K562 (cell line): ENCODE measurements around the gene CAB39. TPM values are rescaled to one million over a fixed set of nuclear protein-coding genes. Genes with fewer than 3 reads are reported as not detected.

Experiments used
- ATAC-seq: fragments of 200-7000 bp; cut with Tn5 transposase; 3 replicates; pipeline ENCODE4 v1.9.1; 2020; ENCODE audit warnings: moderate library complexity
- BruUV-seq: library from RNA; stranded (reverse); fragments of 400-500 nt; replicated peaks from 2 replicates; lab custom pipeline; 2021; lab: Mats Ljungman, UMichigan
- CTCF ChIA-PET: fragments of 300-600 bp; formaldehyde crosslinking; extraction: SDS; loops from one replicate; lab custom pipeline; 2021; ENCODE audit warnings: low intra/inter-chr PET ratio; lab: Yijun Ruan, JAX
- POLR2A ChIA-PET: fragments of 300-600, 350-650 bp; sonication (Branson Sonifier 250); formaldehyde crosslinking; extraction: SDS; loops from one replicate; lab custom pipeline; 2021; ENCODE audit warnings: antibody characterized with exemption, inconsistent platforms; lab: Yijun Ruan, JAX
- DNase-seq, 4 experiments: peaks; one replicate each; pipeline versions ENCODE4 v3.0.0 to v3.0.0-alpha.2; 2011 to 2018; ENCODE audit warnings: low spot score in 3 of 4, mixed read lengths in 3 of 4; ENCODE audit errors: extremely low read depth in 1 of 4
- FAIRE-seq: peaks from 2 replicates; lab custom pipeline; 2011; peaks lifted over from hg19 to GRCh38; lab: Jason Lieb, UNC
- H2AFZ ChIP-seq: 2 replicates; pipeline ENCODE4 v1.6.0; 2011; ENCODE audit warnings: low read depth, low read length, control low read depth, inconsistent platforms
- H3K27ac ChIP-seq: fragments of 200-600 bp; 3 replicates; pipeline ENCODE4 v1.8.0; 2011; ENCODE audit warnings: low read depth, mild to moderate bottlenecking, control low read depth, inconsistent platforms, low read length, moderate library complexity, mixed read lengths; ENCODE audit errors: extremely low read depth
- H3K27me3 ChIP-seq, 2 experiments: fragments of 300-600 bp in 1 of 2; 2 replicates in 1 of 2; 3 replicates in 1 of 2; pipeline versions ENCODE4 v1.6.0 to v1.8.0; 2011; ENCODE audit warnings: inconsistent platforms in 2 of 2, low read length in 2 of 2, mild to moderate bottlenecking in 1 of 2, mixed read lengths in 1 of 2, moderate library complexity in 1 of 2; ENCODE audit not compliant: control insufficient read depth in 2 of 2, insufficient read depth in 2 of 2
- H3K36me3 ChIP-seq: fragments of 300-600 bp; 3 replicates; pipeline ENCODE4 v1.8.0; 2011; ENCODE audit warnings: mild to moderate bottlenecking, low read length, inconsistent platforms; ENCODE audit not compliant: control insufficient read depth, insufficient read depth
- H3K4me1 ChIP-seq, 2 experiments: fragments of 200-600 bp in 1 of 2; replicated peaks in 1 of 2; 2 replicates in 1 of 2; 3 replicates in 1 of 2; pipeline versions ENCODE4 v1.5.1 to v1.8.0; 2011; ENCODE audit warnings: inconsistent platforms in 2 of 2, low read length in 2 of 2, mild to moderate bottlenecking in 1 of 2, mixed read lengths in 1 of 2, moderate library complexity in 1 of 2; ENCODE audit not compliant: control insufficient read depth in 2 of 2, insufficient read depth in 2 of 2
- H3K4me2 ChIP-seq: 2 replicates; pipeline ENCODE4 v1.6.1; 2011; ENCODE audit warnings: low read length, control low read depth, inconsistent platforms, mixed read lengths; ENCODE audit not compliant: insufficient read depth
- H3K4me3 ChIP-seq: fragments of 200-600 bp; sonication (generic), shearing (Covaris generic); 2 replicates; pipeline ENCODE4 v1.5.1; 2016; ENCODE audit warnings: control low read depth, inconsistent platforms
- H3K79me2 ChIP-seq: fragments of 200-600 bp; 3 replicates; pipeline ENCODE4 v1.8.0; 2011; ENCODE audit warnings: low read length, inconsistent platforms; ENCODE audit not compliant: control insufficient read depth, insufficient read depth
- H3K9ac ChIP-seq, 2 experiments: 2 replicates each; pipeline versions ENCODE4 v1.6.0 to v1.6.1; 2011; ENCODE audit warnings: low read depth in 2 of 2, low read length in 2 of 2, control low read depth in 1 of 2, inconsistent platforms in 1 of 2, mild to moderate bottlenecking in 1 of 2, mixed read lengths in 1 of 2; ENCODE audit not compliant: insufficient read depth in 1 of 2
- H3K9me1 ChIP-seq: one replicate; pipeline ENCODE4 v1.6.0; 2011; ENCODE audit warnings: inconsistent platforms, mild to moderate bottlenecking, low read length, moderate library complexity; ENCODE audit not compliant: control insufficient read depth, insufficient read depth
- H3K9me3 ChIP-seq: replicated peaks from 2 replicates; pipeline ENCODE4 v1.5.1; 2011; ENCODE audit warnings: low read depth, low read length, inconsistent platforms; ENCODE audit not compliant: control insufficient read depth, insufficient read depth
- H4K20me1 ChIP-seq: replicated peaks from 2 replicates; pipeline ENCODE4 v1.6.1; 2011; ENCODE audit warnings: low read length, inconsistent platforms, mixed read lengths; ENCODE audit not compliant: control insufficient read depth, insufficient read depth
- BMI1 ChIP-seq: fragments of 150-350 bp; IDR thresholded peaks from 2 replicates; pipeline ENCODE4 v1.6.1; 2014; ENCODE audit warnings: low read length
- FOXA1 ChIP-seq: fragments of 450-650 bp; IDR thresholded peaks from 2 replicates; pipeline ENCODE4 v1.6.1; 2016; ENCODE audit warnings: mild to moderate bottlenecking, borderline replicate concordance
- NELFE ChIP-seq: IDR thresholded peaks from 2 replicates; pipeline ENCODE4 v1.6.1; 2011; ENCODE audit warnings: mild to moderate bottlenecking; ENCODE audit not compliant: insufficient read depth, insufficient read length
- POLR3A ChIP-seq: IDR thresholded peaks from 2 replicates; pipeline ENCODE4 v1.6.1; 2011; ENCODE audit warnings: borderline replicate concordance, mild to moderate bottlenecking, moderate library complexity; ENCODE audit not compliant: insufficient read length, insufficient read depth; ENCODE audit errors: extremely low read depth
- RBM14 ChIP-seq: fragments of 200-400 bp; formaldehyde crosslinking; IDR thresholded peaks from 2 replicates; pipeline ENCODE4 v1.6.1; 2018; ENCODE audit warnings: low read depth, mild to moderate bottlenecking, low read length, moderate library complexity, borderline replicate concordance; ENCODE audit not compliant: insufficient read depth
- RERE ChIP-seq: sonication (generic); formaldehyde crosslinking; IDR thresholded peaks from 2 replicates; pipeline ENCODE4 v1.8.0; 2023; ENCODE audit warnings: missing genetic modification reagents, mild to moderate bottlenecking, borderline replicate concordance
- TBL1XR1 ChIP-seq, 2 experiments: IDR thresholded peaks; 2 replicates each; pipeline ENCODE4 v1.6.1; 2012; ENCODE audit warnings: improper control_type of control experiment in 2 of 2, low read length in 2 of 2, mild to moderate bottlenecking in 1 of 2
- TOE1 ChIP-seq, 2 experiments: fragments of 450-650 bp in 1 of 2; sonication (generic) in 1 of 2; formaldehyde crosslinking in 1 of 2; IDR thresholded peaks; 2 replicates each; pipeline versions ENCODE4 v1.7.1 to v1.8.0; 2016 to 2022; ENCODE audit warnings: borderline replicate concordance in 2 of 2, mild to moderate bottlenecking in 2 of 2, antibody characterized with exemption in 1 of 2, inconsistent platforms in 1 of 2, low read depth in 1 of 2, missing genetic modification reagents in 1 of 2, moderate library complexity in 1 of 2
- TSC22D4 ChIP-seq: fragments of 450-650 bp; IDR thresholded peaks from 2 replicates; pipeline ENCODE4 v1.6.1; 2016; ENCODE audit warnings: missing genetic modification characterization, missing biosample characterization, control low read depth
- USF2 ChIP-seq: sonication (generic); formaldehyde crosslinking; IDR thresholded peaks from 2 replicates; pipeline ENCODE4 v1.5.0; 2020; ENCODE audit warnings: missing genetic modification reagents
- ZC3H4 ChIP-seq: sonication (generic); formaldehyde crosslinking; IDR thresholded peaks from 2 replicates; pipeline ENCODE4 v1.9.0; 2021; ENCODE audit warnings: missing genetic modification reagents, borderline replicate concordance
- ZNF134 ChIP-seq: fragments of 250-450 bp; sonication (Bioruptor Pico); conservative IDR thresholded peaks from 2 replicates; pipeline ENCODE4 v1.4.0; 2020
- ZNF444 ChIP-seq: fragments of 250-450 bp; sonication (Bioruptor Pico); IDR thresholded peaks from 2 replicates; pipeline ENCODE4 v1.4.0; 2020; ENCODE audit warnings: mild to moderate bottlenecking, moderate library complexity
- WGBS: fragments of 100-300 bp; shearing (Covaris generic); methylation state at CpG from one replicate; pipeline ENCODE4 v1.1.6; 2016; ENCODE audit warnings: low coverage, mixed read lengths; ENCODE audit not compliant: insufficient coverage; ENCODE audit errors: missing lambda C conversion rate; 5-methylcytosine and 5-hydroxymethylcytosine counted together
- in situ Hi-C: fragments of 300-500 bp; cut with MboI; formaldehyde crosslinking; loops from 4 replicates; pipeline ENCODE4 v1.15.0; 2018; ENCODE audit warnings: inconsistent platforms, mixed read lengths
- intact Hi-C: fragments of 100-400 bp; cut with micrococcal nuclease; formaldehyde crosslinking; loops from 2 replicates; pipeline ENCODE4 v1.14.2; 2022
- polyA plus RNA-seq, 8 experiments: library from polyadenylated mRNA; depleted of rRNA in 4 of 8; stranded (reverse) in 5 of 8; unstranded in 3 of 8; fragments of >200 nt; fragmentation: Nextera tagmentation in 2 of 8; fragmentation: Illumina TruSeq in 1 of 8; extraction: Ambion mirVana in 2 of 8; extraction: Trizol in 1 of 8; gene quantifications; 2 replicates each; pipeline versions ENCODE4 v1.2.1 to v1.2.3, GENCODE V29; 2011 to 2014; ENCODE audit warnings: inconsistent platforms in 1 of 8, missing spikeins in 1 of 8
- total RNA-seq, 7 experiments: library from RNA; depleted of rRNA in 6 of 7; stranded (reverse); fragments of >200 nt in 6 of 7; fragmentation: Illumina TruSeq in 2 of 7; extraction: Trizol in 2 of 7; gene quantifications; 2 replicates each; pipeline versions ENCODE4 v1.2.1 to v1.2.3, GENCODE V29; 2011 to 2021; ENCODE audit warnings: low replicate concordance in 1 of 7
- TF ChIP-seq, protein P1 (sequence below): fragments of 450-650 bp; formaldehyde crosslinking; IDR thresholded peaks from 2 replicates; pipeline ENCODE4 v1.4.0; 2022; ENCODE audit warnings: mild to moderate bottlenecking, moderate library complexity

CAB39 gene
- total and polyA plus RNA-seq, 9 of the 15 experiments (the other 6 are each of a cell fraction or from before 2014, with no cell fraction given), result 27.2 to 94.4 (median 70.1) TPM

DNA sequence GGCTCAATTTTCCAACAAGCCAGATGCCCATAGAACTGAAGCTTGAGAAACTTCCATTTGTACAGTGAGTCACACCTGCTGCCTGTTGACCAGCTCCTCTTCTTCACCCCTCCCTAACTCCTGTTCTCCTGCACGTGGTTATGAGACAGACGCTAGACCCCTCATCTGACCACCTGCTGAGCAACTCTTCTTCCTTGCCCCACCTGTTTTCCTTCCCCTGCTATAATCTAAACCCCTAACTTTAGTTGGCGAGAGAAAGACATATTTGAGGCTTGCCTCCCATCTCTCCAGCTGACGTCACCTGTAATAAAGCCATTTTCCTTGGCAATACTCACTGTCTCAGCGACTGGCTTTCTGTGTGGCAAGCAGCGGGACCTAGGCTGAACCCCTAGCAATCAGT is 129.8 kb downstream of the CAB39 start (continued):
- no peak for TF ChIP-seq ZC3H4 (CRISPR knock-in tag)
- TF ChIP-seq, all 486 proteins: peak for 0

- DNase-seq (no peak), ATAC-seq (no peak), FAIRE-seq (no peak)
- ChIA-PET POLR2A (no interaction called here), CTCF (no interaction called here)
- Histone ChIP-seq H3K9me3 (no peaks in the 10 kb centered on the region), H3K79me2 (no peaks in the 10 kb centered on the region), H3K4me1 (peaks cover 0 to 7% of the 10 kb centered on the region in 2 experiments; a peak in 2 of 5 replicates), H3K27ac (no peak overlapping the region), H3K4me2 (no peak overlapping the region), H3K27me3 (peaks cover 6 to 26% of the 10 kb centered on the region in 2 experiments; a peak in 4 of 5 replicates), H4K20me1 (no peaks in the 10 kb centered on the region), H3K9me1 (no peaks in the 10 kb centered on the region), H3K9ac (no peak overlapping the region), H3K4me3 (no peak overlapping the region), H2AFZ (no peak overlapping the region), H3K36me3 (no peaks in the 10 kb centered on the region)
- in situ Hi-C loops (no loop called here), intact Hi-C loops (no loop called here)
- WGBS, result 0% methylated on average over 4 of the region's 4 CpGs
- no TSS peak for BruUV-seq
- TF ChIP-seq RERE (CRISPR knock-in tag) (no peak), FOXA1 (no peak), TSC22D4 (no peak), RBM14 (no peak), NELFE (no peak), ZNF134 (no peak), POLR3A (no peak), TOE1 (IDR thresholded peaks at IDR 0.05; ENCODE audit: borderline replicate concordance) (no peak), TOE1 (CRISPR knock-in tag; IDR thresholded peaks at IDR 0.05; ENCODE audit: borderline replicate concordance, low read depth) (no peak), ZNF444 (no peak), USF2 (CRISPR knock-in tag) (no peak), TBL1XR1 (IDR thresholded peaks at IDR 0.05; ENCODE audit: low read length in 2 of 2) (no peak), BMI1 (no peak)
- TF ChIP-seq, protein P1, sequence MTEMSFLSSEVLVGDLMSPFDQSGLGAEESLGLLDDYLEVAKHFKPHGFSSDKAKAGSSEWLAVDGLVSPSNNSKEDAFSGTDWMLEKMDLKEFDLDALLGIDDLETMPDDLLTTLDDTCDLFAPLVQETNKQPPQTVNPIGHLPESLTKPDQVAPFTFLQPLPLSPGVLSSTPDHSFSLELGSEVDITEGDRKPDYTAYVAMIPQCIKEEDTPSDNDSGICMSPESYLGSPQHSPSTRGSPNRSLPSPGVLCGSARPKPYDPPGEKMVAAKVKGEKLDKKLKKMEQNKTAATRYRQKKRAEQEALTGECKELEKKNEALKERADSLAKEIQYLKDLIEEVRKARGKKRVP (CRISPR knock-in tag), result no peak
Observed at GRCh38 chr2:230843132-230843531, 130.5 kb downstream of the CAB39 start.
